Stimulated activated memory B cell treated with anti-CD40 and anti-IgM and Interleukin-4, amounts not matched to agents 10 μg/mL and 1 μg/mL and 100 μg/mL, for 72 hours (primary cell): ENCODE measurements around the gene ZP2.
"Not testable (repeated sequence)": the region's sequence is repeated elsewhere in the genome, so short reads cannot be mapped to it uniquely, and the experiment has no call there.

Experiments used
- ATAC-seq: fragments of 150-1000 bp; cut with Tn5 transposase; 2 replicates; pipeline ENCODE4 v1.10.0; 2021
- H3K27ac Mint-ChIP-seq: one replicate; pipeline ENCODE4 v1.8.0; 2022; ENCODE audit warnings: mild to moderate bottlenecking, mixed read lengths
- H3K27me3 Mint-ChIP-seq: one replicate; pipeline ENCODE4 v1.8.0; 2022; ENCODE audit warnings: mixed read lengths
- H3K36me3 Mint-ChIP-seq: one replicate; pipeline ENCODE4 v1.8.0; 2022; ENCODE audit warnings: mixed read lengths
- H3K4me1 Mint-ChIP-seq: one replicate; pipeline ENCODE4 v1.8.0; 2022; ENCODE audit warnings: mixed read lengths
- H3K4me3 Mint-ChIP-seq: one replicate; pipeline ENCODE4 v1.8.0; 2022; ENCODE audit warnings: mild to moderate bottlenecking, moderate library complexity, mixed read lengths
- H3K9me3 Mint-ChIP-seq: one replicate; pipeline ENCODE4 v1.8.0; 2022; ENCODE audit warnings: mixed read lengths

Gene ZP2

GRCh38 chr16:21211486-21211885 is at the start of gene ZP2:
Gene ZP2 (minus strand): TSS chr16:21211574. CDS start chr16:21211547, 27 bp downstream.
- Mint-ChIP-seq H3K9me3 (no peaks in the 10 kb centered on the region), H3K4me3 (no peak within 1 kb of the TSS), H3K27ac (no peak within 1 kb of the TSS), H3K4me1 (no peaks in the 10 kb centered on the region), H3K36me3 (no peaks in the 10 kb centered on the region), H3K27me3 (peaks cover 30% of the 10 kb centered on the region)
- no peak for ATAC-seq

- Mint-ChIP-seq H3K27me3 (peaks cover 1% of the 10 kb centered on the region), H3K27ac (no peak overlapping the region), H3K9me3 (no peaks in the 10 kb centered on the region), H3K36me3 (no peaks in the 10 kb centered on the region), H3K4me3 (no peak overlapping the region), H3K4me1 (no peaks in the 10 kb centered on the region)
- ATAC-seq: no peak
Measured at GRCh38 chr16:21257284-21257683, 45.9 kb upstream of the ZP2 start.

GRCh38 chr16:21256636-21257035 is 45.3 kb upstream of the ZP2 start:
- Mint-ChIP-seq H3K9me3 (no peaks in the 10 kb centered on the region), H3K4me1 (no peaks in the 10 kb centered on the region), H3K27me3 (peaks cover 8% of the 10 kb centered on the region), H3K27ac (no peak overlapping the region), H3K4me3 (no peak overlapping the region), H3K36me3 (no peaks in the 10 kb centered on the region)
- no peak for ATAC-seq

GRCh38 chr16:21253470-21253869 is 42.1 kb upstream of the ZP2 start:
- Mint-ChIP-seq H3K9me3 (no peaks in the 10 kb centered on the region), H3K4me1 (peaks cover 16% of the 10 kb centered on the region), H3K36me3 (no peaks in the 10 kb centered on the region), H3K27ac (no peak overlapping the region), H3K4me3 (no peak overlapping the region), H3K27me3 (peaks cover 34% of the 10 kb centered on the region)
- ATAC-seq: no peak

- Mint-ChIP-seq H3K4me3 (no peak overlapping the region), H3K27me3 (peaks cover 34% of the 10 kb centered on the region), H3K9me3 (no peaks in the 10 kb centered on the region), H3K4me1 (peaks cover 16% of the 10 kb centered on the region), H3K36me3 (no peaks in the 10 kb centered on the region), H3K27ac (no peak overlapping the region)
- ATAC-seq: no peak
Measured at GRCh38 chr16:21250072-21250923, 38.9 kb upstream of the ZP2 start.

- H3K4me1 Mint-ChIP-seq: peaks cover 16% of the 10 kb centered on the region
- H3K27ac Mint-ChIP-seq, H3K4me3 Mint-ChIP-seq, H3K36me3 Mint-ChIP-seq, H3K9me3 Mint-ChIP-seq, ATAC-seq: not testable (repeated sequence)
- H3K27me3 Mint-ChIP-seq: peaks cover 34% of the 10 kb centered on the region
Measured at GRCh38 chr16:21248179-21248578, 36.8 kb upstream of the ZP2 start.

GRCh38 chr16:21244518-21245215 is 33.3 kb upstream of the ZP2 start:
- Mint-ChIP-seq H3K9me3 (no peaks in the 10 kb centered on the region), H3K27ac (no peak overlapping the region), H3K36me3 (no peaks in the 10 kb centered on the region), H3K4me3 (no peak overlapping the region), H3K4me1 (no peaks in the 10 kb centered on the region), H3K27me3 (peaks cover 8% of the 10 kb centered on the region)
- no peak for ATAC-seq

- Mint-ChIP-seq H3K27me3 (no peaks in the 10 kb centered on the region), H3K4me3 (no peak overlapping the region), H3K4me1 (no peaks in the 10 kb centered on the region), H3K9me3 (no peaks in the 10 kb centered on the region), H3K36me3 (no peaks in the 10 kb centered on the region), H3K27ac (no peak overlapping the region)
- no peak for ATAC-seq
Measured at GRCh38 chr16:21242756-21243155, 31.4 kb upstream of the ZP2 start.

GRCh38 chr16:21239646-21240045 is 28.3 kb upstream of the ZP2 start:
- no peaks in the 10 kb centered on the region for H3K4me1 Mint-ChIP-seq
- no peaks in the 10 kb centered on the region for H3K36me3 Mint-ChIP-seq
- no peak overlapping the region for H3K4me3 Mint-ChIP-seq
- H3K27ac Mint-ChIP-seq: no peak overlapping the region
- ATAC-seq: no peak
- H3K27me3 Mint-ChIP-seq: no peaks in the 10 kb centered on the region
- peaks cover 3% of the 10 kb centered on the region for H3K9me3 Mint-ChIP-seq

GRCh38 chr16:21236831-21237230 is 25.5 kb upstream of the ZP2 start:
- H3K27me3 Mint-ChIP-seq: peaks cover 3% of the 10 kb centered on the region
- H3K36me3 Mint-ChIP-seq: no peaks in the 10 kb centered on the region

GRCh38 chr16:21235199-21235585 is 23.8 kb upstream of the ZP2 start:
- H3K36me3 Mint-ChIP-seq: no peaks in the 10 kb centered on the region
- peaks cover 3% of the 10 kb centered on the region for H3K9me3 Mint-ChIP-seq
- H3K4me3 Mint-ChIP-seq: no peak overlapping the region
- no peak overlapping the region for H3K27ac Mint-ChIP-seq
- ATAC-seq: no peak
- H3K27me3 Mint-ChIP-seq: peaks cover 17% of the 10 kb centered on the region
- no peaks in the 10 kb centered on the region for H3K4me1 Mint-ChIP-seq

More at GRCh38 chr16:21236831-21237230, 25.5 kb upstream of the ZP2 start:
- no peak for ATAC-seq
- no peaks in the 10 kb centered on the region for H3K4me1 Mint-ChIP-seq
- H3K9me3 Mint-ChIP-seq: peaks cover 3% of the 10 kb centered on the region
- no peak overlapping the region for H3K4me3 Mint-ChIP-seq
- no peak overlapping the region for H3K27ac Mint-ChIP-seq

- H3K27ac Mint-ChIP-seq: no peak within 1 kb of the TSS
- no peaks in the 10 kb centered on the region for H3K36me3 Mint-ChIP-seq
- H3K9me3 Mint-ChIP-seq: peaks cover 3% of the 10 kb centered on the region
- no peak within 1 kb of the TSS for H3K4me3 Mint-ChIP-seq
- H3K27me3 Mint-ChIP-seq: peaks cover 22% of the 10 kb centered on the region
- H3K4me1 Mint-ChIP-seq: no peaks in the 10 kb centered on the region
- no peak for ATAC-seq
Measured at GRCh38 chr16:21233521-21234150, 22.3 kb upstream of the ZP2 start, which contains the start of gene ANKS4B. Gene ANKS4B (plus strand): TSS chr16:21233699. CDS start chr16:21233738, 39 bp downstream.

- Mint-ChIP-seq H3K9me3 (peaks cover 3% of the 10 kb centered on the region), H3K4me1 (no peaks in the 10 kb centered on the region), H3K4me3 (no peak overlapping the region), H3K27me3 (peaks cover 22% of the 10 kb centered on the region), H3K27ac (no peak overlapping the region), H3K36me3 (no peaks in the 10 kb centered on the region)
- ATAC-seq: no peak
Measured at GRCh38 chr16:21233045-21233520, 21.7 kb upstream of the ZP2 start.

GRCh38 chr16:21228361-21228872 is 17.0 kb upstream of the ZP2 start:
- Mint-ChIP-seq H3K9me3 (no peaks in the 10 kb centered on the region), H3K27me3 (peaks cover 40% of the 10 kb centered on the region), H3K36me3 (no peaks in the 10 kb centered on the region), H3K4me3 (no peak overlapping the region), H3K27ac (no peak overlapping the region), H3K4me1 (peaks cover 6% of the 10 kb centered on the region)
- ATAC-seq: no peak

GRCh38 chr16:21227866-21228265 is 16.5 kb upstream of the ZP2 start:
- H3K27ac Mint-ChIP-seq: no peak overlapping the region
- H3K27me3 Mint-ChIP-seq: peaks cover 44% of the 10 kb centered on the region
- H3K4me3 Mint-ChIP-seq: no peak overlapping the region
- ATAC-seq: no peak
- no peaks in the 10 kb centered on the region for H3K9me3 Mint-ChIP-seq
- no peaks in the 10 kb centered on the region for H3K36me3 Mint-ChIP-seq
- peaks cover 6% of the 10 kb centered on the region for H3K4me1 Mint-ChIP-seq
